Measurements from ENCODE around the gene SCN9A. TPM values are rescaled to one million over a fixed set of nuclear protein-coding genes. Genes with fewer than 3 reads are reported as not detected.

The SCN9A gene
- total RNA-seq, 1 experiment from 2014 or later, result 1.3 TPM

- Histone ChIP-seq H3T11ph (ENCODE audit: low read length) (no peak overlapping the region), H2BK120ac (ENCODE audit: low read depth, low read length, poor library complexity, severe bottlenecking) (no peak overlapping the region), H4K20me1 (ENCODE audit: control insufficient read depth, insufficient read depth, insufficient read length) (no peaks in the 10 kb centered on the region), H3K79me1 (ENCODE audit: insufficient read depth, low read depth, low read length, poor library complexity, severe bottlenecking) (no peaks in the 10 kb centered on the region), H3K27me3 (ENCODE audit: insufficient read depth, low read length) (no peaks in the 10 kb centered on the region), H3K18ac (ENCODE audit: insufficient read length, low read depth, low read length) (no peak overlapping the region), H2BK5ac (ENCODE audit: insufficient read length, low read length) (no peak overlapping the region), H3K14ac (ENCODE audit: insufficient read depth, low read length) (no peak overlapping the region), H3K79me2 (ENCODE audit: insufficient read depth, low read length) (no peaks in the 10 kb centered on the region), H2BK12ac (ENCODE audit: insufficient read length, low read depth, low read length) (no peak overlapping the region), H2BK20ac (ENCODE audit: low read depth, low read length, poor library complexity, severe bottlenecking) (no peak overlapping the region), H3K27ac (ENCODE audit: insufficient read length, low read depth, low read length) (no peak overlapping the region), H2BK15ac (ENCODE audit: low read depth, low read length) (no peak overlapping the region), H4K8ac (replicated peaks; ENCODE audit: insufficient read length, low read depth, low read length) (no peak overlapping the region), H3K23me2 (ENCODE audit: insufficient read length, low read depth, low read length, poor library complexity, severe bottlenecking) (no peaks in the 10 kb centered on the region), H2AK5ac (ENCODE audit: insufficient read length, low read length) (no peak overlapping the region), H3K9ac (ENCODE audit: extremely low read depth, insufficient read length, low read length) (no peak overlapping the region), H3K56ac (ENCODE audit: insufficient read length, low read depth, low read length) (no peak overlapping the region), H3K9me3 (ENCODE audit: control insufficient read depth, low read depth, low read length) (no peaks in the 10 kb centered on the region), H3K4me1 (ENCODE audit: insufficient read depth, low read length) (no peaks in the 10 kb centered on the region; the same call in 1 of the 2 replicates), H3K4me2 (ENCODE audit: insufficient read depth, insufficient read length, low read length) (no peak overlapping the region), H4K91ac (ENCODE audit: insufficient read length, low read depth, low read length) (no peak overlapping the region), H3K4ac (ENCODE audit: low read depth, low read length) (no peak overlapping the region), H4K5ac (ENCODE audit: insufficient read length, low read depth, low read length) (no peak overlapping the region), H2AFZ (ENCODE audit: low read length) (no peak overlapping the region), H3K23ac (ENCODE audit: insufficient read length, low read depth, low read length) (no peak overlapping the region)
- Mint-ChIP-seq H3K4me3 (no peak overlapping the region), H3K27me3 (ENCODE audit: low read depth) (no peaks in the 10 kb centered on the region), H3K4me1 (peaks cover 7 to 14% of the 10 kb centered on the region in 2 experiments), H3K36me3 (ENCODE audit: insufficient read depth in 1 of 3, low read depth in 3 of 3) (no peaks in the 10 kb centered on the region), H3K9me3 (no peaks in the 10 kb centered on the region), H3K27ac (no peak overlapping the region)
- WGBS (ENCODE audit: extremely low coverage, insufficient read length, low lambda C conversion rate), result no CpG with 5 or more reads among the region's 3 CpGs
- TF ChIP-seq CTCF (conservative IDR thresholded peaks at IDR 0.05), result no peak
- DNase-seq, result no peak
Observed at GRCh38 chr2:166335284-166335683, 40.5 kb downstream of the SCN9A start.

Measured in H9 (cell line).